K562 (cell line): Measurements from ENCODE around the gene ASIC3. TPM values are rescaled to one million over a fixed set of nuclear protein-coding genes. Genes with fewer than 3 reads are reported as not detected.

Experiments used
- E2F1 ChIP-seq: sonication (generic); formaldehyde crosslinking; IDR thresholded peaks from 2 replicates; pipeline ENCODE4 v1.8.1; 2023; ENCODE audit warnings: mild to moderate bottlenecking, missing genetic modification reagents, moderate library complexity
- ETV5 ChIP-seq: sonication (generic); formaldehyde crosslinking; IDR thresholded peaks from 2 replicates; pipeline ENCODE4 v1.4.0; 2020; ENCODE audit warnings: low read depth, mild to moderate bottlenecking, missing genetic modification reagents
- FOXM1 ChIP-seq, 2 experiments: fragments of 450-650 bp in 1 of 2; sonication (generic) in 1 of 2; formaldehyde crosslinking in 1 of 2; IDR thresholded peaks; 2 replicates each; pipeline versions ENCODE4 v1.6.1 to v1.9.0; 2017 to 2022; ENCODE audit warnings: low read depth in 2 of 2, mild to moderate bottlenecking in 2 of 2, missing genetic modification reagents in 1 of 2, moderate library complexity in 1 of 2
- GABPB1 ChIP-seq: sonication (generic); formaldehyde crosslinking; IDR thresholded peaks from 2 replicates; pipeline ENCODE4 v1.8.0; 2022; ENCODE audit warnings: mild to moderate bottlenecking, missing genetic modification reagents
- HDAC1 ChIP-seq, 2 experiments: fragments of 450-650 bp; IDR thresholded peaks; 2 replicates each; pipeline ENCODE4 v1.6.1; 2016 to 2017; ENCODE audit warnings: inconsistent platforms in 1 of 2, mild to moderate bottlenecking in 1 of 2, moderate library complexity in 1 of 2
- HMG20A ChIP-seq: fragments of 450-650 bp; formaldehyde crosslinking; conservative IDR thresholded peaks from 2 replicates; pipeline ENCODE4 v1.4.0; 2020; ENCODE audit warnings: mild to moderate bottlenecking, mixed read lengths
- KAT7 ChIP-seq: sonication (generic); formaldehyde crosslinking; IDR thresholded peaks from 2 replicates; pipeline ENCODE4 v1.8.0; 2022; ENCODE audit warnings: missing genetic modification reagents, mild to moderate bottlenecking, borderline replicate concordance
- KDM1A ChIP-seq, 2 experiments: fragments of 450-650 bp; IDR thresholded peaks; 2 replicates each; pipeline ENCODE4 v1.6.1; 2016; ENCODE audit warnings: mild to moderate bottlenecking in 2 of 2
- KDM5B ChIP-seq: fragments of 200-600 bp; sonication (generic); IDR thresholded peaks from 2 replicates; pipeline ENCODE4 v1.6.1; 2012; ENCODE audit warnings: low read depth, mild to moderate bottlenecking, moderate library complexity, low read length, control low read depth, inconsistent platforms; ENCODE audit not compliant: insufficient replicate concordance
- MAFF ChIP-seq: IDR thresholded peaks from 2 replicates; pipeline ENCODE4 v1.6.1; 2012; ENCODE audit warnings: low read length, improper control_type of control experiment
- MAFG ChIP-seq: fragments of 450-650 bp; conservative IDR thresholded peaks from 2 replicates; pipeline ENCODE4 v1.6.1; 2016; ENCODE audit warnings: missing genetic modification characterization, missing compliant biosample characterization
- NFE2 ChIP-seq: IDR thresholded peaks from 2 replicates; pipeline ENCODE4 v1.6.1; 2014; ENCODE audit warnings: antibody characterized with exemption, low read depth
- POLR2AphosphoS2 ChIP-seq: IDR thresholded peaks from 2 replicates; pipeline ENCODE4 v1.6.1; 2012; ENCODE audit warnings: low read length, improper control_type of control experiment
- POU5F1 ChIP-seq: fragments of 150-350 bp; IDR thresholded peaks from 2 replicates; pipeline ENCODE4 v1.6.1; 2014; ENCODE audit warnings: borderline replicate concordance, low read length, low read depth, mild to moderate bottlenecking; ENCODE audit not compliant: partially characterized antibody
- RAD51 ChIP-seq: fragments of 450-650 bp; IDR thresholded peaks from 2 replicates; pipeline ENCODE4 v1.7.1; 2016; ENCODE audit warnings: low read depth, mild to moderate bottlenecking, borderline replicate concordance
- STAT5A ChIP-seq: IDR thresholded peaks from 2 replicates; pipeline ENCODE4 v1.6.1; 2012; ENCODE audit warnings: low read length, inconsistent platforms, borderline replicate concordance
- TAF15 ChIP-seq: fragments of 200-400 bp; formaldehyde crosslinking; IDR thresholded peaks from 2 replicates; pipeline ENCODE4 v1.6.1; 2017; ENCODE audit warnings: mild to moderate bottlenecking, low read depth, low read length, moderate library complexity
- UBTF ChIP-seq, 2 experiments: IDR thresholded peaks; 2 replicates each; pipeline ENCODE4 v1.6.1; 2012; ENCODE audit warnings: improper control_type of control experiment in 2 of 2, low read depth in 2 of 2, low read length in 2 of 2, borderline replicate concordance in 1 of 2
- ZBTB5 ChIP-seq: fragments of 450-650 bp; IDR thresholded peaks from 2 replicates; pipeline ENCODE4 v1.6.1; 2017; ENCODE audit warnings: antibody characterized with exemption
- ZNF431 ChIP-seq: sonication (generic); formaldehyde crosslinking; IDR thresholded peaks from 2 replicates; pipeline ENCODE4 v1.8.0; 2022; ENCODE audit warnings: mild to moderate bottlenecking, missing genetic modification reagents
- ZNF785 ChIP-seq: fragments of 250-450 bp; sonication (Bioruptor Pico); IDR thresholded peaks from 2 replicates; pipeline ENCODE4 v1.4.0; 2020; ENCODE audit warnings: mild to moderate bottlenecking
- polyA plus RNA-seq, 8 experiments: library from polyadenylated mRNA; depleted of rRNA in 4 of 8; stranded (reverse) in 5 of 8; unstranded in 3 of 8; fragments of >200 nt; fragmentation: Nextera tagmentation in 2 of 8; fragmentation: Illumina TruSeq in 1 of 8; extraction: Ambion mirVana in 2 of 8; extraction: Trizol in 1 of 8; gene quantifications; 2 replicates each; pipeline versions ENCODE4 v1.2.1 to v1.2.3, GENCODE V29; 2011 to 2014; ENCODE audit warnings: inconsistent platforms in 1 of 8, missing spikeins in 1 of 8
- total RNA-seq, 7 experiments: library from RNA; depleted of rRNA in 6 of 7; stranded (reverse); fragments of >200 nt in 6 of 7; fragmentation: Illumina TruSeq in 2 of 7; extraction: Trizol in 2 of 7; gene quantifications; 2 replicates each; pipeline versions ENCODE4 v1.2.1 to v1.2.3, GENCODE V29; 2011 to 2021; ENCODE audit warnings: low replicate concordance in 1 of 7

ASIC3 gene
- total and polyA plus RNA-seq, 9 of the 15 experiments (the other 6 are each of a cell fraction or from before 2014, with no cell fraction given) = 0.11 to 5.0 (median 0.87) TPM

- TF ChIP-seq HDAC1 (IDR thresholded peaks at IDR 0.05) (no peak), POLR2AphosphoS2 (0 out of 2 replicates have a peak, but pooled peaks have one; percentile 28), KDM5B (no peak), MAFG (tag) (peak; percentile 53), MAFF (peak; percentile 38; the same call in 1 of the 2 replicates), FOXM1 (IDR thresholded peaks at IDR 0.05; ENCODE audit: low read depth) (0 out of 2 replicates have a peak, but pooled peaks have one; percentile 14), FOXM1 (CRISPR knock-in tag; IDR thresholded peaks at IDR 0.05; ENCODE audit: low read depth) (no peak), GABPB1 (no peak), NFE2 (peak; percentile 61), ETV5 (no peak), HMG20A (CRISPR knock-in tag) (no peak), ZBTB5 (0 out of 2 replicates have a peak, but pooled peaks have one; percentile 60), RAD51 (no peak), UBTF (IDR thresholded peaks at IDR 0.05; ENCODE audit: borderline replicate concordance in 1 of 2, low read depth in 2 of 2, low read length in 2 of 2) (no peak), TAF15 (no peak), POU5F1 (no peak), E2F1 (CRISPR knock-in tag) (no peak), KDM1A (IDR thresholded peaks at IDR 0.05) (0 out of 4 replicates have a peak, but pooled peaks of 1 of the 2 experiments have one; percentile 19), ZNF785 (CRISPR knock-in tag) (no peak), STAT5A (no peak), ZNF431 (CRISPR knock-in tag) (no peak), KAT7 (0 out of 2 replicates have a peak, but pooled peaks have one; percentile 24)
Measured at GRCh38 chr7:151012031-151012692, 36.2 kb upstream of the ASIC3 start (continued).
